Erythroblast (primary cell): ENCODE measurements around the gene TBCC.
"Not testable (repeated sequence)": the region's sequence is repeated elsewhere in the genome, so short reads cannot be mapped to it uniquely, and the experiment has no call there.

ENCODE experiments used
- DNase-seq, 2 experiments: peaks; one replicate each; lab custom pipeline; 2025; lab: John Stamatoyannopoulos, UW
- GATA1 ChIP-seq: IDR thresholded peaks from 2 replicates; pipeline ENCODE4 v1.6.1; 2011; ENCODE audit warnings: low read depth, mild to moderate bottlenecking, control low read depth, low read length, moderate library complexity
- POLR2A ChIP-seq: IDR thresholded peaks from 2 replicates; pipeline ENCODE4 v1.6.1; 2011; ENCODE audit warnings: mild to moderate bottlenecking, low read length

The TBCC gene

GRCh38 chr6:42707595-42707994 is 38.3 kb downstream of the TBCC start:
- TF ChIP-seq GATA1 (no peak), POLR2A (no peak)

DNA sequence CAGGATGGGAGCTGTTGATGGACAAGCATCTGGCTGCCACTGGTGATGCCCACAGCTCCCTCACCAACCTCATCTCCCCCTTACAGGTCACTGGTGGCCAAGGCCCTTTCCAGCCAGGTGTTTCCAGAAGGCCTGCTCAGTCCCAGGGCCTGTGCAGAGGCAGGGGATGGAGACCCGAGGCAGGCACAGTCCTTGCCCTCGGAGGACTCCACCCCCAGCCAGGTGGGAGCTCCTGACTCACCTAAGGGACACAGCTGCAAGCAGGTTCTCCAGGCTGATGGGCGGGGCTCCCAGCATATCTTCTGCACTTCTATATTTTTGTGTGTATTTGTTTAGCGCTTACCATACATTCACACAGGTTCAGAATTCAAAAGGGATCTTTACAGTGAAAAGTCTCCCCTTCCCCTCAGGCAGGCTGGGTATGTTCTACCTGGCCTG is 40.9 kb downstream of the TBCC start:
- no peak for DNase-seq
- TF ChIP-seq GATA1 = no peak
- no peak for TF ChIP-seq POLR2A

More at GRCh38 chr6:42707595-42707994, 38.3 kb downstream of the TBCC start:
- no peak for DNase-seq

GRCh38 chr6:42704251-42704936 is 41.5 kb downstream of the TBCC start:
- no peak for TF ChIP-seq GATA1
- TF ChIP-seq POLR2A = no peak
- no peak for DNase-seq

DNA sequence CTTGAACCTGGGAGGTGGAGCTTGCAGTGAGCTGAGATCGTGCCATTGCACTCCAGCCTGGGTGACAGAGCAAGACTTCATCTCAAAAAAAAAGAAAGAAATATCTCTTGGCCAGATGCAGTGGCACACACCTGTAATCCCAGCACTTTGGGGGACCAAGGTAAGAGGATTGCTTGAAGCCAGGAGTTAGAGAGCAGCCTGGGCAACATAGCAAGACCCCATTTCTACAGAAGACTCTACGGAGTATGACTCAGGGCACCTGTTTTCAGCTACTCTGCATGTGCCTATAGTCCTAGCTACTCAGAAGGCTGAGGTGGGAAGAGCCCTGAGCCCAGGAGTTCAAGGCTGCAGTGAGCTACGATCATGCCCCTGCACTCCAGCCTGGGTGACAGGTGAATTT is 43.1 kb downstream of the TBCC start:
- not testable (repeated sequence) for DNase-seq

DNA sequence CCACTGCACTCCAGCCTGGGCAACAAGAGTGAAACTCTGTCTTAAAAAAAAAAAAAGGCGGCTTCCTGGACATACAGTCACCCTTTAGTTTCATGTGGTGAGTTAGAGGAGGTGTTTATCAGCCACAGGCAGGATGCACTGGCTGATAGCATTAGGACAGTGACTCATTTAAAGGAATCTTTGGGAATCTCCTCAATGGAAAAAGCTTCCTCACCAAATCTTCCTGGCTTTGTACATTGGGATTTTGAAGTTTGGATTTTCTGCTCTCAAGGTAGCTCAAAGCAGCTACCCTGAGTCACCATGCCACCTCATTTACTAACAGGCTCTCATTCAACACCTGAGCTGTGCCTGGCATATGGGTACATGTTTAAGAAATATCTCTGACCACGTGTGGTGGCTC is 43.7 kb downstream of the TBCC start:
- DNase-seq = no peak

GRCh38 chr6:42698217-42698616 is 47.7 kb downstream of the TBCC start:
- no peak for TF ChIP-seq GATA1
- TF ChIP-seq POLR2A = no peak

More for the DNA sequence above, 43.7 kb downstream of the TBCC start:
- TF ChIP-seq POLR2A = no peak
- no peak for TF ChIP-seq GATA1

GRCh38 chr6:42697268-42697655 is 48.6 kb downstream of the TBCC start:
- TF ChIP-seq GATA1 (no peak), POLR2A (no peak)
- no peak for DNase-seq

More at GRCh38 chr6:42698217-42698616, 47.7 kb downstream of the TBCC start:
- DNase-seq = no peak

GRCh38 chr6:42696526-42697267 is 49.2 kb downstream of the TBCC start:
- DNase-seq = peak; percentile 34 to 67
- no peak for TF ChIP-seq GATA1
- TF ChIP-seq POLR2A = no peak

DNA sequence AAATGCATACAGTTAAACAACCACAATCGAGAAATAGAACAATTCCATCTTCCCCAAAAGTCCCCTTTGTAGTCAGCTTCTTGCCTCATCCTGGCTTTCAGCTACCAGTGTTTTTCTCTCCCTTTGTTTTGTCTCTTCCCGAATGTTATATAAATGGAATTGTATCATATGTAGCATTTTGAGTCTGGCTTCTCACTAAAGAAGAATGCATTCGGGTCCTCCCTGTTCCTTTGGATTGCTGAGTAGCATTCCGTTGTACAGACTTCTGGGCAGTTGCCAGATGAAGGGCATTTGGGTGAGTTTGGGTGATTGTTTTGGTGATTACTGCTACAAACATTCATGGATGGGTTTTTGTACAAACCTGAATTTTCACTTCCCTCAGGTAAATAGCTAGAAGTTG is 51.3 kb downstream of the TBCC start:
- DNase-seq = no peak

More for the DNA sequence above, 51.3 kb downstream of the TBCC start:
- TF ChIP-seq POLR2A = no peak
- no peak for TF ChIP-seq GATA1
